Subcutaneous abdominal adipose tissue (tissue), 5 donors: ENCODE data around the gene GMPPA.

ENCODE experiments used
- H3K27ac ChIP-seq: one replicate; pipeline ENCODE4 v1.7.0; 2013; ENCODE audit warnings: low read depth, mild to moderate bottlenecking, inconsistent platforms, low read length, moderate library complexity
- H3K27me3 ChIP-seq, 5 donors: one replicate each; pipeline ENCODE4 v1.7.0; 2013; ENCODE audit warnings: low read length in 5 of 5, inconsistent platforms in 1 of 5; ENCODE audit not compliant: control insufficient read depth in 5 of 5, insufficient read depth in 4 of 5
- H3K36me3 ChIP-seq, 5 donors: one replicate each; pipeline ENCODE4 v1.7.0; 2013; ENCODE audit warnings: low read length in 5 of 5; ENCODE audit not compliant: control insufficient read depth in 5 of 5, insufficient read depth in 5 of 5
- H3K4me1 ChIP-seq, 5 donors: one replicate each; pipeline ENCODE4 v1.7.0; 2013; ENCODE audit warnings: low read length in 5 of 5, mild to moderate bottlenecking in 3 of 5, moderate library complexity in 1 of 5; ENCODE audit not compliant: control insufficient read depth in 5 of 5, insufficient read depth in 5 of 5
- H3K4me3 ChIP-seq, 5 donors: one replicate each; pipeline ENCODE4 v1.7.0; 2013; ENCODE audit warnings: low read length in 5 of 5, low read depth in 1 of 5
- H3K9ac ChIP-seq, 5 donors: one replicate each; pipeline ENCODE4 v1.7.0; 2013; ENCODE audit warnings: low read length in 5 of 5, mild to moderate bottlenecking in 4 of 5, moderate library complexity in 3 of 5
- H3K9me3 ChIP-seq, 5 donors: one replicate each; pipeline ENCODE4 v1.7.0; 2013; ENCODE audit warnings: low read length in 5 of 5; ENCODE audit not compliant: control insufficient read depth in 5 of 5
- donor health status: healthy.
- donor health status: healthy.
- donor health status: healthy.
- donor health status: healthy.
- donor health status: healthy.

Gene GMPPA

GRCh38 chr2:219510512-219511135, 11.9 kb downstream of the GMPPA start:
- Histone ChIP-seq H3K27ac (no peak overlapping the region), H3K4me1 (peaks cover 0 to 26% (median 11%) of the 10 kb centered on the region in 5 donors), H3K9ac (no peak overlapping the region), H3K36me3 (peaks cover 0 to 21% (median 19%) of the 10 kb centered on the region in 5 donors), H3K27me3 (peaks cover 27 to 54% (median 50%) of the 10 kb centered on the region in 5 donors), H3K9me3 (no peaks in the 10 kb centered on the region), H3K4me3 (peak overlapping the region in 2 of 5 donors; percentile 47 to 55)

- peaks cover 0 to 10% (median 8%) of the 10 kb centered on the region in 5 donors for H3K36me3 ChIP-seq
- H3K27ac ChIP-seq: no peak overlapping the region
Observed at GRCh38 chr2:219511547-219512325, 13.0 kb downstream of the GMPPA start.

GRCh38 chr2:219512524-219513216, 14.0 kb downstream of the GMPPA start:
- H3K27me3 ChIP-seq: peaks cover 27 to 72% (median 69%) of the 10 kb centered on the region in 5 donors

More at GRCh38 chr2:219511547-219512325, 13.0 kb downstream of the GMPPA start:
- Histone ChIP-seq H3K9me3 (no peaks in the 10 kb centered on the region), H3K4me3 (no peak overlapping the region), H3K4me1 (peaks cover 0 to 26% (median 11%) of the 10 kb centered on the region in 5 donors), H3K9ac (no peak overlapping the region), H3K27me3 (peaks cover 27 to 65% (median 61%) of the 10 kb centered on the region in 5 donors)

GRCh38 chr2:219513787-219514186, 15.1 kb downstream of the GMPPA start:
- H3K27ac ChIP-seq: no peak overlapping the region
- no peaks in the 10 kb centered on the region for H3K9me3 ChIP-seq
- H3K9ac ChIP-seq: no peak overlapping the region
- H3K4me3 ChIP-seq: no peak overlapping the region
- H3K27me3 ChIP-seq: peaks cover 27 to 77% (median 71%) of the 10 kb centered on the region in 5 donors
- H3K36me3 ChIP-seq: no peaks in the 10 kb centered on the region
- peaks cover 0 to 32% (median 12%) of the 10 kb centered on the region in 5 donors for H3K4me1 ChIP-seq

More at GRCh38 chr2:219512524-219513216, 14.0 kb downstream of the GMPPA start:
- Histone ChIP-seq H3K4me3 (no peak overlapping the region), H3K4me1 (peaks cover 0 to 26% (median 12%) of the 10 kb centered on the region in 5 donors), H3K9ac (peak overlapping the region in 1 of 5 donors; percentile 35), H3K27ac (no peak overlapping the region), H3K36me3 (peaks cover 0 to 1% (median 0%) of the 10 kb centered on the region in 5 donors), H3K9me3 (no peaks in the 10 kb centered on the region)

- no peaks in the 10 kb centered on the region for H3K9me3 ChIP-seq
- no peak within 1 kb of the TSS for H3K4me3 ChIP-seq
- H3K27me3 ChIP-seq: peaks cover 27 to 78% (median 72%) of the 10 kb centered on the region in 5 donors
- no peak within 1 kb of the TSS for H3K27ac ChIP-seq
- H3K4me1 ChIP-seq: peaks cover 0 to 31% (median 12%) of the 10 kb centered on the region in 5 donors
- H3K9ac ChIP-seq: no peak within 1 kb of the TSS
- no peaks in the 10 kb centered on the region for H3K36me3 ChIP-seq
Observed at GRCh38 chr2:219514196-219514761, 15.6 kb downstream of the GMPPA start, which contains the start of gene ASIC4. Gene ASIC4, plus strand, starts transcription at chr2:219514482. Its CDS starts 243 bp downstream, at chr2:219514725.

GRCh38 chr2:219514836-219515235, 16.1 kb downstream of the GMPPA start:
- Histone ChIP-seq H3K9me3 (no peaks in the 10 kb centered on the region), H3K4me1 (peaks cover 0 to 25% (median 7%) of the 10 kb centered on the region in 5 donors), H3K4me3 (no peak overlapping the region), H3K27ac (no peak overlapping the region), H3K27me3 (peaks cover 27 to 79% (median 73%) of the 10 kb centered on the region in 5 donors), H3K36me3 (no peaks in the 10 kb centered on the region), H3K9ac (no peak overlapping the region)

GRCh38 chr2:219515874-219516629, 17.4 kb downstream of the GMPPA start:
- no peak overlapping the region for H3K9ac ChIP-seq
- H3K27me3 ChIP-seq: peaks cover 28 to 85% (median 73%) of the 10 kb centered on the region in 5 donors
- peaks cover 0 to 18% (median under 1%) of the 10 kb centered on the region in 5 donors for H3K4me1 ChIP-seq
- H3K27ac ChIP-seq: no peak overlapping the region
- no peaks in the 10 kb centered on the region for H3K9me3 ChIP-seq
- no peak overlapping the region for H3K4me3 ChIP-seq
- H3K36me3 ChIP-seq: no peaks in the 10 kb centered on the region

GRCh38 chr2:219516888-219517287, 18.2 kb downstream of the GMPPA start:
- Histone ChIP-seq H3K9me3 (no peaks in the 10 kb centered on the region), H3K4me3 (no peak overlapping the region), H3K27me3 (peaks cover 32 to 86% (median 78%) of the 10 kb centered on the region in 5 donors), H3K9ac (no peak overlapping the region), H3K4me1 (peaks cover 0 to 20% (median 2%) of the 10 kb centered on the region in 5 donors), H3K36me3 (no peaks in the 10 kb centered on the region), H3K27ac (no peak overlapping the region)
